Stimulated activated CD4-positive, alpha-beta T cell treated with anti-CD3 and anti-CD28 coated beads, Interleukin-2, amount 100 ng/mL, for 24 hours (primary cell): ENCODE data around the gene ANKMY1.

Experiments used
- DNase-seq, 2 donors: peaks; one replicate each; pipeline ENCODE4 v3.0.0-alpha.2; 2020

The ANKMY1 gene

GRCh38 chr2:240443891-240444301 lies 113.9 kb downstream of the ANKMY1 start:
- no peak for DNase-seq

GRCh38 chr2:240442891-240443715 lies 114.7 kb downstream of the ANKMY1 start:
- DNase-seq: no peak

DNA sequence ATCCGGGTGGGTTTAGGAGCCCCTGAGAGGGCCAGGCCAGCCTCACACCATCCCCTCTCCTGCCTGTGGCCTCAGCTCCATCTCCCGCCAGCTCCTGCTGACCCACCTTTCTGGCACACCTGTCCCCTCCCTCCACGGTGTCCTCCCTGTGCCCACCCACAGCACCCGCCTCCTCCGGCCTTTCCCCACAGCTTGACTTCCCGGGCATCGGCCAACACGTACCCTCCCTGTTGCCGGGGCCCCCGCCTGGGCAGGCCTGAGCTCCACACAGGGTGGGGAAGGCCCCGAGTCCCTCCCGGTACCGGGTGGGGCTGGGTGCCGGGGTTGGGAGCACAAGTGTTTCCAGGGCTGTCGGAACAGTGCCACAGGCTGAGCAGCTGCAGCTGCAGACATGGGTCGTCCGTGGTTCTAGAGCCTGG lies 115.8 kb downstream of the ANKMY1 start:
- no peak for DNase-seq

GRCh38 chr2:240441326-240441992 lies 116.3 kb downstream of the ANKMY1 start:
- DNase-seq: no peak

DNA sequence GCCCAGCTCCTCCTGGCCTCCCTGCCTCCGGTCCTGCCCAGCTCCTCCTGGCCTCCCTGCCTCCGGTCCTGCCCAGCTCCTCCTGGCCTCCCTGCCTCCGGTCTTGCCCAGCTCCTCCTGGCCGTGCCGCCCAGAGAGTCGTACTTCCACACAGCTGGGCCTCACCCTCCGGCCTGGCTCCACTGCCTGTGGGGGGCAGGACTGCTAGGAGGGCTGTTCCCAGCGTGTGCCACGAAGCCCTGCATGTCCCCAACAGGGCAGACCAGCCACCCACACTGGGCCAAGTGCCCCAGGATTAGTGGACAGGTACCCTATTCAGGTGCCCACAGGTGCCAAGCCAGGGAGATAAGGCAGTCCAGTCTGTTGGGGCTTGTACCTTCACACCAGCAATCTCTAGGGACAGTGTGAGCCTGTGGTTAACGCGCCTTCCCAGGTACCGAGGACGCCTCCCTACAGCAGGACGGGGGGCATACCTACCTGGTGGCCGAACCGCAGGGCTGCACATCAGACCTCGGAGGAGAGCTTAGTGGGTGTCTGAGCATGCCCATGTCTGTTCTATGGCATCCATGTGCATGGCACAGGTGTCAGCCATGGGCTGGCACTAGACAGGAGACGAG lies 117.0 kb downstream of the ANKMY1 start:
- no peak for DNase-seq

DNA sequence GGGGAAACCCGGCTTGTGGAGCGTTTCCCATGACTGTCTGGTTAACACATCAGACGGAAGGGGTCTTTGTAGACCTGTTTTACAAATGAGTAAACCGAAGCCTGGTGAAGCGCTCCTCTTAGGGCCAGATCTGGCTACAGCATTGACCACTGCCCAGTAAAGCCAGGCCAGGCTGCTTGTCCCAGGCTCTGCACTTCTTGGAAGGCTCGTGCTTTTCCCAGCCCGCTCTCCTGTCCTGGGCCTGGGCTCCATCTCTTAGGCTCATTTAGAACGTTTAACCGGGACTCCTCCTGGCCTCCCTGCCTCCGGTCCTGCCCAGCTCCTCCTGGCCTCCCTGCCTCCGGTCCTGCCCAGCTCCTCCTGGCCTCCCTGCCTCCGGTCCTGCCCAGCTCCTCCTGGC lies 117.5 kb downstream of the ANKMY1 start:
- no peak for DNase-seq

DNA sequence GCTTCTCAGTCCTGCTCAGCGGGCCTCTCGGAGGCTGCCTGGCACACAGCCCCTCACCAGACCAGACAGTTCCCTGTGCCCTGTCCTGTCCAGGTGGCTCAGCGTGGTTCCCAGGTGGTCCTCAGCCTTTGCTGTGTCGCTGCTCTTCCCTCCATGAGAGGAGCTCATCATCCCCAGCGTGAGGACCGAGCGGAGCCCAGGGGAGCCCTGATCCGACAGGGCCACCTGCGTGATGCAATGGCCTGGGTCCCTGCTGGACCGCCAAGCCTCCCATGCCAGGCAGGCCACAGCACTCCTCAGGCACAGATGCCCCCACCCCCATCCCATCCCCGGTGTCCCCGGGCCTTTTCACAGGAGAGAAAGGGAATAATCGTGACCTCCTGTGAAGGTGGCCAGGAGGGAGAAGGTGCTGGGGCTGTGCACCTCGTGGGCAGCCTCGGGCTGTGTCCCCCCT lies 118.1 kb downstream of the ANKMY1 start:
- no peak for DNase-seq

GRCh38 chr2:240438810-240439697 lies 118.7 kb downstream of the ANKMY1 start:
- no peak for DNase-seq

DNA sequence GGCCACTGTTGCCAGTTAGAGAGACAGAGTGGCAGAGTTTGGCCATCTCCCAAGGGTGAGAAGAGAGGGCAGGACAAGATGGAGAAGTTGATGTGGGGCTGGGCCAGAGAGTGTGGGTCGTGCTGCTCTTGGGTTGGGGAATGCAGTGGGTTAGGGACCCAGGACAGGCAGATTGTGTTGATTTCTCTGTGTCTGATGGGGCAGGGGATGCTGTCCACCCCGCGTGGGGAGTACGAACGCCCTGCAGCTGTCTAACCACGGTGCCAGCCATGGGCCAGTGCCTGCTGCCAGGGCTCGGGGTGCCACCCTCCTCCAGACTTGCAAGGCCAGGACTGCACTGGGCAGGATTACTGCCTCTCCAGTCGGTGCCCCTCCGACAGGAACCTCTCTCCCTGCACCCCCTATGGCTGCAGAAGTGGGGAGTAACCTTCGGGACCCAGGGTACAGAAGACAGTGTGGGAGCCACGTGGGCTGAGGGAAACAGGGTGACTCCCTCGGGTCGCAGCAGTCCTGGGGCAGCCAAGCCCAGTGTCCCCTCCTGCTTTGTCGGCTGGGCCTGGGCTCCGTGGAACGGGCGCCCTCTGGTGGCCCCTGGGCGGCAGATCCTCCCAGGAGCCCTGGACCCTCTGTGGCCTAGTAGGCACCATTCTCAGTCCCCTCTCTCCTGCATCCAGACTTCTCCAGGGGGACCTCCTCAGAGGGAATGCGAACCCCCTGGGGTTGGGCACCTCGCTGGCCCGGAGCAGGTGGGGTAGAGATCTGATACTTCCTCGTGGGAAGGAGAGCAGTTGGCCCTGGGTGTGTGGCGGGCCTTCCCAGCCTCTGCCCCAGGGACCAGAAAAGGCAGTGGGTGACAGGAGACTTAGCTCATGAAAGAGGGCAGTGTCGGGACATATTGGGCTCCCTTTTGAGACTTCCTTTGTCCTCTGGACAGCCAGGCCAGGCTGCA lies 119.7 kb downstream of the ANKMY1 start:
- DNase-seq: peak; percentile 74 to 77

- no peak for DNase-seq
These were observed 120.3 kb downstream of the ANKMY1 start for GRCh38 chr2:240437551-240437860.

DNA sequence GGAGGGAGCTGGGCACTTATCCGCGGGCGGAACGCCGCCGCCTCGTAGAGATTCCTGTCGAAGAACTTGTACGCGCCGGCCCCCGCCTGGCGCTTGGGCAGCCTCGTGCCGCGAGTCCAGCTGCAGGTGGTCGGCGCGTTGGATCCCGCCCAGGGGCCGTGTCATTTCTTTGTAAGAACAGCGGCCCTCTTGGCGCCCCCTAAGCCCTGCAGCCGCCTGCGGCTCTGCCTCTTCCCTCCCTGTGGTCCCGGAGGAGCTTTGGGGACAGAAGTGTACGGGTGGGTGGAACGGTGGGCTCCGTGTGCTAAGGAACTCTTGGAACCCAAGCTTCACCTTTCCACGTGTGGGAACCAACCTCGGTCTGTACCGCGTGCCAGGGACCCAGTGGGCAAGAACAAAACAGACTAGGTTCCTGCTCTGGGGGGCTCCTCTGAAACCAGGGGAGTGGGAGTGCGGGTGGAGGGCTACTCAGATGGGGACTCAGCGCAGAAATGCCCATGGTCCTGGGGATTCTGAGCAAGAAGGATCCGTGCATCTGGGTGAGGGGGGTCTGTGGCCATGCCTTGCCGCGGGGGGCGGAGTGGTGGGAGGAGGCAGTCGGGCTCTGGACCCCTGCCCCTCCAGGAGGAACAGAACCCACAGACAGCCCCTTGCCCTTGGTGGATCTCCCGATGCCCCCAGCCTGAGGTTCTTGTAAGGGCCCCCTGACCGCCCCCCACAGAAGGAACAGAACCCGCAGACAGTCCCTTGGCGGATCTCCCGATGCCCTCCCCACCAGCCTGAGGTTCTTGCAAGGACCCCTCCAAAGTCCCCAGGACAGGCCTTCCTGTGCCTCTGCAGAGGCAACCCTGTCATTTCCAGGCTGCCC lies 120.9 kb downstream of the ANKMY1 start:
- no peak for DNase-seq

- DNase-seq: peak in 1 of 2 donors; percentile 34
These were observed 121.7 kb downstream of the ANKMY1 start for GRCh38 chr2:240435948-240436682.

DNA sequence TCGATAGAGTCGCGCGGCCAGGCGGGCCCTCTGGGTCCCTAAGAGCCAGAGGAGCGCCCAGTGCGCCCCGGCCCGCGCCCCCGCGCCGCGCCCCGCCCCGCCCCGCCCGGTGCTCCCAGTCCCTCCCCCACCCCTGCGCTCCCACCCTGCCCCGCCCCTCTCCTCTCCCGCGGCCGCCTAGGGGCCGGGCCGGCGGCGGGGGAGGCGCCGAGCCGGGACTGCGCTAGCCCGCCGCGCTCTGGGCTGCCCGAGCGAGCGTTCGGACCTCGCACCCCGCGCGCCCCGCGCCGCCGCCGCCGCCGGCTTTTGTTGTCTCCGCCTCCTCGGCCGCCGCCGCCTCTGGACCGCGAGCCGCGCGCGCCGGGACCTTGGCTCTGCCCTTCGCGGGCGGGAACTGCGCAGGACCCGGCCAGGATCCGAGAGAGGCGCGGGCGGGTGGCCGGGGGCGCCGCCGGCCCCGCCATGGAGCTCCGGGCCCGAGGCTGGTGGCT lies 122.3 kb downstream of the ANKMY1 start, which contains the start of gene GPC1:
Gene GPC1, plus strand, starts transcription at position 207 of the 491 bp plus-strand sequence. Its CDS starts 256 bp downstream, at position 463.
- DNase-seq: peak; percentile 38 to 70

- DNase-seq: peak; percentile 84 to 95
These were observed 122.9 kb downstream of the ANKMY1 start for GRCh38 chr2:240434728-240435456.

DNA sequence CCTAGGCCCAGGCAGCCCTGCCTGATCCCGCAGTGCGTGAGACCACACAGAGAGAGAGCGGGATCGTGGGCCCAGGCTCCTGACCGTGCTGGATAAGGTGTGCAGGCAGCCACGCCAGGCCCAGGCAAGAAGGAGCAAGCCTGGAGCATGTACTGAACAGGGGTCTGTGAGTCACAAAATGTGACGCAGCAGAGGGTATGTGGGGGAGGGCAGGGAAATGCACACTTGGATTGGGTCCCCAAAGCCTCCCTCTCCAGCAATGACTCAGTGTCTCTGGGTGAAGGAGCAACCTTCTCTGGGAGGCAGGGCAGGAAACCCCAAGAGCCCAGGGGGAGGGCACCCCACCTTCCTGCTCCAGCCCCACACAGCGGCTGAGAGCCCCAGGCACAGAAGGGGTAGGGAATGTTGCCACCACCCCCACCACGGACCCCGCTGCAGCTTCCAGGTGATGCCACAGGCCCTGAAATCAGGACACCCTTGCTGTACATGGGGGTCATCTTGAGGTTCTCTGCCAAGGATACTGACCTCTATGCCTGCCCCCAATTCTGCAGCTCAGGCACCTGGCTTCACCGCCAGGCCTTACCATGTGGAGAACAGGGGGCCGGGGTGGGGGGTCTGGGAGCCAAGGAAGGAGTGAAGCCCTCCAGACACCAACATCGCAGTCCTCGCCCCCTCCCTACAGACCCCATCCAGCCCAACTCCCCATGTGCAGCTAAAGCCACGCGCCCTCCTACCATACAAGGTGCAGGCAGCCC lies 123.6 kb downstream of the ANKMY1 start:
- peak in 1 of 2 donors; percentile 43 for DNase-seq

- DNase-seq: no peak
These were observed 124.7 kb downstream of the ANKMY1 start for GRCh38 chr2:240432820-240433801.

DNA sequence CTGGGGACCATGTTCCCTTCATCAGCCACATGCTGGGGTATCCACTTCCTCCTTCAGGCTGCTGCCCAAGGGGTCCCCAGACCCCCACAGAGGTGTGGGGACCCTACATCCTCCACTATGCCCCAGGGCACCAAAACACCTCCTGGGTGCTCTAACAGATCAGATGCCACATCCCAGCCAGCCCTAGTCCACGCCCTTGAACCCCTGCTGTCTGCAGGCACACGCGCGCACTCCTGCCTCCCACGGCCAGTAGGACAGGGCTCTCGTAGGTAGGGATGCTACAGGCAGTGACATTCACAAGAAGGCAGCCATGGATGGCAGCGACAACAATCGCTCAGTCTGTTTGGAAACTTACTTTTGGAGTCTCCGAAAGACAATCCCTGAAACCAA lies 125.4 kb downstream of the ANKMY1 start:
- DNase-seq: no peak
